H1 (cell line): ENCODE data around the gene YWHAB. TPM values are rescaled to one million over a fixed set of nuclear protein-coding genes. Genes with fewer than 3 reads are reported as not detected.
A peak's percentile ranks its signal among the peaks of the same experiment; 100 is the strongest.

Source experiments
- CTCF ChIA-PET: fragments of 300-600 bp; sonication (Branson Sonifier 250); formaldehyde crosslinking; loops from one replicate; lab custom pipeline; 2021; ENCODE audit not compliant: partially characterized antibody; lab: Charles Lee
- POLR2A ChIA-PET: fragments of 300-600 bp; sonication (Branson Sonifier 250); formaldehyde crosslinking; loops from one replicate; lab custom pipeline; 2021; ENCODE audit warnings: inconsistent platforms; ENCODE audit not compliant: partially characterized antibody; lab: Charles Lee
- DNase-seq, 2 experiments: peaks; one replicate each; pipeline versions ENCODE4 v3.0.0 to v3.0.0-alpha.2; 2010 to 2022; ENCODE audit warnings: low spot score in 2 of 2, low read depth in 1 of 2, mixed read lengths in 1 of 2
- FAIRE-seq: peaks from 2 replicates; lab custom pipeline; 2011; peaks lifted over from hg19 to GRCh38; lab: Jason Lieb, UNC
- H2AFZ ChIP-seq: 2 replicates; pipeline ENCODE4 v1.8.1; 2012; ENCODE audit warnings: low read length, inconsistent platforms
- H2AK5ac ChIP-seq: 2 replicates; pipeline ENCODE4 v1.6.1; 2013; ENCODE audit warnings: low read depth, low read length
- H2BK120ac ChIP-seq: replicated peaks from 2 replicates; pipeline ENCODE3; 2013; ENCODE audit warnings: low read depth, low read length, inconsistent platforms
- H2BK12ac ChIP-seq: 2 replicates; pipeline ENCODE4 v1.6.1; 2013; ENCODE audit warnings: low read depth, low read length
- H2BK15ac ChIP-seq: 2 replicates; pipeline ENCODE4 v1.6.1; 2013; ENCODE audit warnings: low read length
- H2BK20ac ChIP-seq: 2 replicates; pipeline ENCODE4 v1.6.1; 2013; ENCODE audit warnings: low read length
- H2BK5ac ChIP-seq: 2 replicates; pipeline ENCODE4 v1.6.1; 2013; ENCODE audit warnings: low read depth, low read length
- H3K14ac ChIP-seq: 2 replicates; pipeline ENCODE4 v1.6.1; 2013; ENCODE audit warnings: inconsistent platforms; ENCODE audit not compliant: insufficient read length
- H3K18ac ChIP-seq: 2 replicates; pipeline ENCODE4 v1.6.1; 2013; ENCODE audit warnings: low read length; ENCODE audit errors: extremely low read depth
- H3K23ac ChIP-seq: 2 replicates; pipeline ENCODE4 v1.6.1; 2013; ENCODE audit warnings: inconsistent platforms; ENCODE audit not compliant: insufficient read length
- H3K23me2 ChIP-seq: 2 replicates; pipeline ENCODE4 v1.6.1; 2013; ENCODE audit warnings: low read depth, low read length
- H3K27ac ChIP-seq: 2 replicates; pipeline ENCODE4 v1.6.1; 2011; ENCODE audit warnings: low read depth, low read length, inconsistent platforms
- H3K27me3 ChIP-seq, 4 experiments: replicated peaks in 1 of 4; 1 replicate in 1 of 4; 2 replicates in 3 of 4; pipeline versions ENCODE4 v1.6.1 to v1.8.1; 2011 to 2013; ENCODE audit warnings: low read length in 3 of 4, mild to moderate bottlenecking in 3 of 4, inconsistent platforms in 2 of 4, mixed read lengths in 2 of 4, moderate library complexity in 1 of 4; ENCODE audit not compliant: control insufficient read depth in 3 of 4, insufficient read depth in 3 of 4; ENCODE audit errors: extremely low read depth in 1 of 4
- H3K36me3 ChIP-seq, 4 experiments: 2 replicates each; pipeline versions ENCODE4 v1.6.1 to v1.8.1; 2011 to 2013; ENCODE audit warnings: mild to moderate bottlenecking in 4 of 4, low read length in 3 of 4, moderate library complexity in 2 of 4, control low read depth in 1 of 4, inconsistent platforms in 1 of 4; ENCODE audit not compliant: insufficient read depth in 4 of 4, control insufficient read depth in 2 of 4
- H3K4ac ChIP-seq: replicated peaks from 2 replicates; pipeline ENCODE3; 2013; ENCODE audit warnings: low read length, low read depth, mixed read lengths, inconsistent platforms; ENCODE audit not compliant: insufficient read length
- H3K4me1 ChIP-seq, 4 experiments: replicated peaks in 1 of 4; 1 replicate in 1 of 4; 2 replicates in 3 of 4; pipeline versions ENCODE4 v1.6.1 to v1.8.1; 2011 to 2013; ENCODE audit warnings: low read length in 3 of 4, inconsistent platforms in 2 of 4, mixed read lengths in 1 of 4; ENCODE audit not compliant: insufficient read depth in 4 of 4, control insufficient read depth in 3 of 4
- H3K4me2 ChIP-seq, 2 experiments: 2 replicates each; pipeline versions ENCODE4 v1.6.1 to v1.8.1; 2011 to 2013; ENCODE audit warnings: low read depth in 2 of 2, low read length in 2 of 2, control low read depth in 1 of 2, inconsistent platforms in 1 of 2, mild to moderate bottlenecking in 1 of 2; ENCODE audit not compliant: insufficient read depth in 1 of 2
- H3K4me3 ChIP-seq, 4 experiments: fragments of 200-600, 300-600 bp in 1 of 4; sonication (generic), shearing (Covaris generic), sonication (Bioruptor Twin) in 1 of 4; 2 replicates each; pipeline versions ENCODE4 v1.5.1 to v1.8.1; 2011 to 2016; ENCODE audit warnings: low read length in 4 of 4, low read depth in 3 of 4, control low read depth in 2 of 4, inconsistent platforms in 2 of 4, mild to moderate bottlenecking in 2 of 4, mixed read lengths in 1 of 4, moderate library complexity in 1 of 4; ENCODE audit not compliant: insufficient read depth in 2 of 4; ENCODE audit errors: extremely low read depth in 1 of 4
- H3K56ac ChIP-seq: replicated peaks from 2 replicates; pipeline ENCODE3; 2013; ENCODE audit warnings: low read depth, mild to moderate bottlenecking, mixed read lengths, low read length, inconsistent platforms; ENCODE audit not compliant: insufficient read length
- H3K79me1 ChIP-seq: 2 replicates; pipeline ENCODE4 v1.6.1; 2013; ENCODE audit warnings: low read depth, low read length, control low read depth
- H3K79me2 ChIP-seq, 2 experiments: 2 replicates each; pipeline versions ENCODE4 v1.6.1 to v1.8.1; 2012 to 2013; ENCODE audit warnings: low read length in 2 of 2, mild to moderate bottlenecking in 2 of 2, inconsistent platforms in 1 of 2; ENCODE audit not compliant: insufficient read depth in 2 of 2, control insufficient read depth in 1 of 2
- H3K9ac ChIP-seq, 4 experiments: replicated peaks in 1 of 4; 1 replicate in 1 of 4; 2 replicates in 3 of 4; pipeline versions ENCODE4 v1.6.1 to v1.8.1; 2011 to 2013; ENCODE audit warnings: low read depth in 3 of 4, low read length in 3 of 4, control low read depth in 2 of 4, mild to moderate bottlenecking in 2 of 4, moderate library complexity in 2 of 4, inconsistent platforms in 1 of 4; ENCODE audit errors: extremely low read depth in 1 of 4
- H3K9me3 ChIP-seq, 2 experiments: 2 replicates each; pipeline versions ENCODE4 v1.6.1 to v1.8.1; 2012 to 2013; ENCODE audit warnings: mild to moderate bottlenecking in 2 of 2, moderate library complexity in 2 of 2, control low read depth in 1 of 2, inconsistent platforms in 1 of 2, low read depth in 1 of 2, low read length in 1 of 2, mixed read lengths in 1 of 2; ENCODE audit not compliant: insufficient read depth in 2 of 2
- H4K20me1 ChIP-seq, 2 experiments: replicated peaks in 1 of 2; 2 replicates each; pipeline versions ENCODE3 to v1.8.1; 2011 to 2013; ENCODE audit warnings: inconsistent platforms in 2 of 2, low read length in 2 of 2, mild to moderate bottlenecking in 1 of 2; ENCODE audit not compliant: insufficient read depth in 2 of 2, control insufficient read depth in 1 of 2
- H4K5ac ChIP-seq: 2 replicates; pipeline ENCODE4 v1.6.1; 2013; ENCODE audit warnings: low read length, low read depth, mixed read lengths, inconsistent platforms; ENCODE audit not compliant: insufficient read length
- H4K8ac ChIP-seq: 2 replicates; pipeline ENCODE4 v1.8.0; 2013; ENCODE audit warnings: mild to moderate bottlenecking, moderate library complexity, low read length, inconsistent platforms; ENCODE audit not compliant: insufficient read depth; ENCODE audit errors: extremely low read depth
- H4K91ac ChIP-seq: replicated peaks from 2 replicates; pipeline ENCODE3; 2013; ENCODE audit warnings: low read length, mixed read lengths, inconsistent platforms; ENCODE audit not compliant: insufficient read length
- EP300 ChIP-seq, 2 experiments: IDR thresholded peaks; 1 replicate in 1 of 2; 2 replicates in 1 of 2; pipeline ENCODE4 v1.6.1; 2011 to 2012; ENCODE audit warnings: low read depth in 2 of 2, low read length in 2 of 2, mild to moderate bottlenecking in 2 of 2, borderline replicate concordance in 1 of 2, inconsistent platforms in 1 of 2, moderate library complexity in 1 of 2
- FOSL1 ChIP-seq: IDR thresholded peaks from 2 replicates; pipeline ENCODE4 v1.6.1; 2011; ENCODE audit warnings: mild to moderate bottlenecking, low read depth, low read length, moderate library complexity; ENCODE audit not compliant: insufficient read depth
- KDM5A ChIP-seq: fragments of 200-600 bp; IDR thresholded peaks from 2 replicates; pipeline ENCODE4 v1.7.1; 2012; ENCODE audit warnings: mild to moderate bottlenecking, low read length, inconsistent platforms, mixed read lengths
- POLR2A ChIP-seq, 2 experiments: IDR thresholded peaks; 1 replicate in 1 of 2; 2 replicates in 1 of 2; pipeline ENCODE4 v1.6.1; 2011; ENCODE audit warnings: low read depth in 2 of 2, low read length in 2 of 2, mild to moderate bottlenecking in 2 of 2; ENCODE audit errors: control extremely low read depth in 1 of 2
- WGBS, 2 experiments: shearing (Covaris generic) in 1 of 2; methylation state at CpG; one replicate each; pipeline versions ENCODE4 v1.1.6 to v1.1.7; 2013 to 2015; ENCODE audit warnings: low lambda C conversion rate in 2 of 2, mixed read lengths in 2 of 2, inconsistent platforms in 1 of 2, low coverage in 1 of 2, missing lambda C conversion rate in 1 of 2; ENCODE audit not compliant: insufficient replicate concordance in 2 of 2, insufficient coverage in 1 of 2, insufficient read length in 1 of 2; ENCODE audit errors: extremely low coverage in 1 of 2, missing lambda C conversion rate in 1 of 2; 5-methylcytosine and 5-hydroxymethylcytosine counted together
- polyA plus RNA-seq, 7 experiments: library from polyadenylated mRNA; depleted of rRNA in 3 of 7; stranded (reverse) in 5 of 7; unstranded in 2 of 7; fragments of >200 nt in 5 of 7; fragments of 200-250 nt in 2 of 7; gene quantifications; 1 replicate in 5 of 7; 2 replicates in 1 of 7; 4 replicates in 1 of 7; pipeline versions ENCODE4 v1.2.1 to v1.2.3, GENCODE V29; 2011 to 2013; ENCODE audit warnings: missing spikeins in 2 of 7, mixed read lengths in 2 of 7
- total RNA-seq: library from RNA; stranded (reverse); fragmentation: NEBNext Ultra II Directional; extraction: Animal tissue kit (Norgen Biotek cat#: 25700); gene quantifications from 2 replicates; pipeline ENCODE4 v1.2.1, GENCODE V29; 2021
- TF ChIP-seq, protein P1 (sequence below): IDR thresholded peaks from 2 replicates; pipeline ENCODE4 v1.6.1; 2012; ENCODE audit warnings: low read length, inconsistent platforms

YWHAB gene
- total and polyA plus RNA-seq, 2 of the 8 experiments (the other 6 are each of a cell fraction or from before 2014, with no cell fraction given) = 72.9 to 256 TPM

DNA sequence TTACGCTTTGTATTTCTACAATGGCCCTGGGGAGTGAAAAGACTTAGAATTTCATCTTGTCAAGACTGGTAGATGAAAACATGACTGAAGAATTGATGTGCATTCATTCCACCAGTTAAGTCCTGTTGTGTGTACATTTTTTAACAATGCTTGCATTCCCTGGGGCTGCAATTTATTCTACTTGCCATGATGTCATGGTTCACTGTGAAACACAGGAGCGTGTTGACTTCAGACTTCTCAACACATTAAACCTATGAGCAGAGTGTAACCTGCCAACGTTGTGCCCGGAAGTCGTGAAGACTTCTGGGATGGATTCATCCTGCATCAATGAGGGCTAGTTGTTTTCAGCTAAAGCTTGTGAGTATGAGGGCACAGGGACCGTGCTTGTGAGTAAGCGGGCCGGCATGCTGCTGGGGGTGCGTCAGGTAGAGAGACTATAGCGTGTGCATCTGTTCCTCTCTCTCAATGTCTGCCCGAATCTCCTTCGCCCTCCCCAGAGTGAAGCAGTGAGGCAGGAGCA is 48.8 kb upstream of the YWHAB start:
- Histone ChIP-seq H4K91ac (no peak overlapping the region), H3K23ac (no peak overlapping the region), H3K27me3 (no peaks in the 10 kb centered on the region; a peak in 1 of 7 replicates), H2BK15ac (no peak overlapping the region), H3K9ac (no peak overlapping the region), H3K79me1 (no peaks in the 10 kb centered on the region), H2BK12ac (no peak overlapping the region), H2BK20ac (no peak overlapping the region), H3K18ac (no peak overlapping the region), H4K8ac (no peak overlapping the region), H2AK5ac (no peak overlapping the region), H4K5ac (no peak overlapping the region), H3K27ac (no peak overlapping the region), H3K79me2 (no peaks in the 10 kb centered on the region), H3K4ac (no peak overlapping the region), H2AFZ (peak overlapping the region; percentile 9; the same call in 1 of the 2 replicates), H3K23me2 (no peaks in the 10 kb centered on the region; the same call in 1 of the 2 replicates), H3K36me3 (no peaks in the 10 kb centered on the region), H3K4me1 (peaks cover 0 to 3% (median 2%) of the 10 kb centered on the region in 4 experiments; a peak in 3 of 7 replicates), H2BK120ac (no peak overlapping the region), H2BK5ac (no peak overlapping the region), H3K9me3 (no peaks in the 10 kb centered on the region; a peak in 1 of 4 replicates), H3K4me3 (no peak overlapping the region), H3K4me2 (0 out of 4 replicates have a peak overlapping the region, but pooled peaks of 1 of the 2 experiments have one; percentile 3), H4K20me1 (no peaks in the 10 kb centered on the region), H3K14ac (no peak overlapping the region), H3K56ac (no peak overlapping the region)
- CTCF ChIA-PET = interaction anchor here (0.5 to 2.0 kb wide), 7 partner anchors 28 to 159 kb away, joined by 3 to 10 read pairs (median 4); no protein-coding TSS in a partner anchor
- TF ChIP-seq, protein P1, sequence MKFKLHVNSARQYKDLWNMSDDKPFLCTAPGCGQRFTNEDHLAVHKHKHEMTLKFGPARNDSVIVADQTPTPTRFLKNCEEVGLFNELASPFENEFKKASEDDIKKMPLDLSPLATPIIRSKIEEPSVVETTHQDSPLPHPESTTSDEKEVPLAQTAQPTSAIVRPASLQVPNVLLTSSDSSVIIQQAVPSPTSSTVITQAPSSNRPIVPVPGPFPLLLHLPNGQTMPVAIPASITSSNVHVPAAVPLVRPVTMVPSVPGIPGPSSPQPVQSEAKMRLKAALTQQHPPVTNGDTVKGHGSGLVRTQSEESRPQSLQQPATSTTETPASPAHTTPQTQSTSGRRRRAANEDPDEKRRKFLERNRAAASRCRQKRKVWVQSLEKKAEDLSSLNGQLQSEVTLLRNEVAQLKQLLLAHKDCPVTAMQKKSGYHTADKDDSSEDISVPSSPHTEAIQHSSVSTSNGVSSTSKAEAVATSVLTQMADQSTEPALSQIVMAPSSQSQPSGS = no peak
- no peak for TF ChIP-seq EP300 (IDR thresholded peaks at IDR 0.05; ENCODE audit: borderline replicate concordance in 1 of 2, low read depth in 2 of 2, low read length in 2 of 2)
- no peak for TF ChIP-seq POLR2A (IDR thresholded peaks at IDR 0.05; ENCODE audit: control extremely low read depth in 1 of 2, low read depth in 2 of 2, low read length in 2 of 2)
- no peak for TF ChIP-seq FOSL1
- TF ChIP-seq KDM5A = no peak
- 90% methylated on average over 12 of the region's 12 CpGs; no CpG with 5 or more reads in 1 of the 2 experiments for WGBS, 2 experiments
- POLR2A ChIA-PET = no interaction called here
- no peak for FAIRE-seq
- no peak for DNase-seq
